ENCODE measurements around the gene HEATR3. TPM values are rescaled to one million over a fixed set of nuclear protein-coding genes. Genes with fewer than 3 reads are reported as not detected.

Gene HEATR3
- total RNA-seq, 1 donor from 2014 or later, result 23.9 TPM

- no peak overlapping the region for H3K4me3 ChIP-seq
- Mint-ChIP-seq H3K27ac (no peak overlapping the region), H3K9me3 (no peaks in the 10 kb centered on the region), H3K4me1 (no peaks in the 10 kb centered on the region), H3K27me3 (ENCODE audit: insufficient read depth, low read depth) (peaks cover 13% of the 10 kb centered on the region), H3K4me3 (no peak overlapping the region), H3K36me3 (no peaks in the 10 kb centered on the region)
- no peak overlapping the region for H3K9ac ChIP-seq
- TF ChIP-seq EZH2phosphoT487 (IDR thresholded peaks at IDR 0.05), result no peak
- TF ChIP-seq CTCF (IDR thresholded peaks at IDR 0.05), result no peak
- no peak for TF ChIP-seq EZH2 (IDR thresholded peaks at IDR 0.05)
- no peak overlapping the region for H3K4me2 ChIP-seq
- no peaks in the 10 kb centered on the region for H3K4me1 ChIP-seq
- no peaks in the 10 kb centered on the region for H3K27me3 ChIP-seq
- H3K27ac ChIP-seq, result no peak overlapping the region
- H3K36me3 ChIP-seq, result no peaks in the 10 kb centered on the region
- no peaks in the 10 kb centered on the region for H3K79me2 ChIP-seq (ENCODE audit: low read depth)
- no peak for DNase-seq (ENCODE audit: low spot score)
- H2AFZ ChIP-seq (replicated peaks), result no peak overlapping the region
- H3F3A ChIP-seq (ENCODE audit: low read depth), result no peaks in the 10 kb centered on the region
- H4K20me1 ChIP-seq (ENCODE audit: low read depth), result no peaks in the 10 kb centered on the region
- no peaks in the 10 kb centered on the region for H3K9me3 ChIP-seq (ENCODE audit: low read depth)
Measured at GRCh38 chr16:50047864-50048263, 17.9 kb upstream of the HEATR3 start.

GRCh38 chr16:50050802-50051201 lies 15.0 kb upstream of the HEATR3 start:
- no peaks in the 10 kb centered on the region for H3K36me3 Mint-ChIP-seq
- H3K9me3 Mint-ChIP-seq, result peaks cover 1% of the 10 kb centered on the region
- no peaks in the 10 kb centered on the region for H3K4me1 Mint-ChIP-seq

GRCh38 chr16:50056226-50056625 lies 9.5 kb upstream of the HEATR3 start:
- Histone ChIP-seq H3K9me3 (ENCODE audit: low read depth) (no peaks in the 10 kb centered on the region), H3K36me3 (no peaks in the 10 kb centered on the region), H3K4me3 (no peak overlapping the region), H3K9ac (no peak overlapping the region), H2AFZ (replicated peaks) (no peak overlapping the region), H4K20me1 (ENCODE audit: low read depth) (no peaks in the 10 kb centered on the region), H3K27ac (no peak overlapping the region), H3K4me1 (no peaks in the 10 kb centered on the region), H3K79me2 (ENCODE audit: low read depth) (no peaks in the 10 kb centered on the region), H3K4me2 (no peak overlapping the region), H3K27me3 (no peaks in the 10 kb centered on the region), H3F3A (ENCODE audit: low read depth) (no peaks in the 10 kb centered on the region)
- H3K36me3 Mint-ChIP-seq, result no peaks in the 10 kb centered on the region
- H3K27ac Mint-ChIP-seq, result no peak overlapping the region
- no peak overlapping the region for H3K4me3 Mint-ChIP-seq
- TF ChIP-seq CTCF (IDR thresholded peaks at IDR 0.05) (no peak), EZH2phosphoT487 (IDR thresholded peaks at IDR 0.05) (no peak), EZH2 (IDR thresholded peaks at IDR 0.05) (no peak)
- H3K27me3 Mint-ChIP-seq (ENCODE audit: insufficient read depth, low read depth), result no peaks in the 10 kb centered on the region
- H3K4me1 Mint-ChIP-seq, result no peaks in the 10 kb centered on the region
- peaks cover 16% of the 10 kb centered on the region for H3K9me3 Mint-ChIP-seq
- no peak for DNase-seq (ENCODE audit: low spot score)

More at GRCh38 chr16:50050802-50051201, 15.0 kb upstream of the HEATR3 start:
- no peak for DNase-seq (ENCODE audit: low spot score)
- Histone ChIP-seq H4K20me1 (ENCODE audit: low read depth) (no peaks in the 10 kb centered on the region), H3K9ac (no peak overlapping the region), H3K79me2 (ENCODE audit: low read depth) (no peaks in the 10 kb centered on the region), H3K27me3 (no peaks in the 10 kb centered on the region), H3K36me3 (no peaks in the 10 kb centered on the region), H3K9me3 (ENCODE audit: low read depth) (no peaks in the 10 kb centered on the region), H3K4me1 (no peaks in the 10 kb centered on the region), H3K4me2 (no peak overlapping the region), H3F3A (ENCODE audit: low read depth) (no peaks in the 10 kb centered on the region), H2AFZ (replicated peaks) (no peak overlapping the region), H3K4me3 (no peak overlapping the region), H3K27ac (no peak overlapping the region)
- TF ChIP-seq EZH2 (IDR thresholded peaks at IDR 0.05) (no peak), CTCF (IDR thresholded peaks at IDR 0.05) (no peak), EZH2phosphoT487 (IDR thresholded peaks at IDR 0.05) (no peak)
- Mint-ChIP-seq H3K27ac (no peak overlapping the region), H3K4me3 (no peak overlapping the region), H3K27me3 (ENCODE audit: insufficient read depth, low read depth) (peaks cover 7% of the 10 kb centered on the region)
